NCI-H526 treated with DMSO at 0.1 percent for 48 hours (cell line): Measurements from ENCODE around the gene RAB33A.
"Not testable (repeated sequence)": the region's sequence is repeated elsewhere in the genome, so short reads cannot be mapped to it uniquely, and the experiment has no call there.

Experiments
- DNase-seq: peaks from one replicate; lab custom pipeline; 2025; lab: John Stamatoyannopoulos, UW

The RAB33A gene

DNA sequence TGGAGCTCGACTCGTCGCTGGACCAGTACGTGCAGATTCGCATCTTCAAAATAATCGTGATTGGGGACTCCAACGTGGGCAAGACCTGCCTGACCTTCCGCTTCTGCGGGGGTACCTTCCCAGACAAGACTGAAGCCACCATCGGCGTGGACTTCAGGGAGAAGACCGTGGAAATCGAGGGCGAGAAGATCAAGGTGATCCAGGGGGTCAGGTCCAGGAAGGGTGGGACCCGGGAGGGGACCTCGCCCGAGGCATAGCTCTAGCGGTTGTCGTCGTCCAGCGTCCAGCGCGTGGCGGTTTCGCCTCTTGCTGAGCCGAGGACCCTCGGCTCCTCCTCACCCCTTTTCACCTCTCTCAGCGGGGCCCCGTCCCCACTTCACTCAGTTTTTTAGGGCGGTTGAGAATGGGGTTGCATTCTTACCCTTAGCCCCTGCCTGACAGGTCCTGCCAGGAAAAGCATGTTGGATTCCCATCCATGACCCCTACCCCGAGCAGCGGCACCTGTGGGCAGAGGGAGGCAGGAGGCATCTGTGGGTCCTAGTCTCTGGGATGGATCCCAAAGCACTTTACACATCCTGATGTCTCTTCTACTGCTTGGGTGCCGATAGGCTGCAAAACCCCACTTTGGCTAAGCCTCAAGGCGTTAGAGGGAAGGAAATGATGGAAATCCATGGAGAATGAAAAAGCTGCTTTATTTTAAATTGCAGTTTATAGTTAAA is 524 bp downstream of the RAB33A start:
- peak; percentile 21 for DNase-seq

DNA sequence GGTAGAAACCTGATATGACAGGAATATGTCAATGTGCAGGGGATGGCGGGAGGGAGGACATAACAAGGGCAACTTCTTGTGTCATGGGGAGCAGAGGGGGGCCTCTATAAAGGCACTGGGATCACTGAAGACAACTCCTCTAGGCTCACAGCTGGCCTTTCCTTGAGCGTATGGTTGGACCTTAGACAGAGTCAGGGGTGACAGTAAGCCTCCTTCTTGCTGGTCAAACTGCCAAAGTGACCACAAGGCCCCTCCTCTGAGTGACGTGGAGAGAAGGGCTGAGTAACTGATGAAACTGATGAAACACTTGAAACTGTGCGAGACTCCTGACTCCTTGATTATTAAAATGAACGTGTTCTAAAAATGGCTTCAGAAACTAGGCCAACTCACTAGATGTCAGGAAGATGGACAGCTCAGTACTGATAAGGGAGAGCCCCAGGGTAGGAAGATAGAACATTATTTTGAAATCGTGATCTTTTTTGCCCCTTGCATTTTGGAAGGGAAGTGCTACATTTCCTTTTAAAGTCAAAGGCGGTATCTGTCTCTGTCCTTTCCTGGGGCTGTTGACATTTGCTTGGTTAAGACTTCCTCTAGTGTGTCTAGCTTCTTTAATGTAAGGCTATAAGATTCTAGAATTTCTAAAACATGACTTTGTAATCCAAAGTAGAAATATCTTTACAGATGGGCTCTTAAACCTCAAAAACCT is 1.6 kb downstream of the RAB33A start:
- DNase-seq = no peak

DNA sequence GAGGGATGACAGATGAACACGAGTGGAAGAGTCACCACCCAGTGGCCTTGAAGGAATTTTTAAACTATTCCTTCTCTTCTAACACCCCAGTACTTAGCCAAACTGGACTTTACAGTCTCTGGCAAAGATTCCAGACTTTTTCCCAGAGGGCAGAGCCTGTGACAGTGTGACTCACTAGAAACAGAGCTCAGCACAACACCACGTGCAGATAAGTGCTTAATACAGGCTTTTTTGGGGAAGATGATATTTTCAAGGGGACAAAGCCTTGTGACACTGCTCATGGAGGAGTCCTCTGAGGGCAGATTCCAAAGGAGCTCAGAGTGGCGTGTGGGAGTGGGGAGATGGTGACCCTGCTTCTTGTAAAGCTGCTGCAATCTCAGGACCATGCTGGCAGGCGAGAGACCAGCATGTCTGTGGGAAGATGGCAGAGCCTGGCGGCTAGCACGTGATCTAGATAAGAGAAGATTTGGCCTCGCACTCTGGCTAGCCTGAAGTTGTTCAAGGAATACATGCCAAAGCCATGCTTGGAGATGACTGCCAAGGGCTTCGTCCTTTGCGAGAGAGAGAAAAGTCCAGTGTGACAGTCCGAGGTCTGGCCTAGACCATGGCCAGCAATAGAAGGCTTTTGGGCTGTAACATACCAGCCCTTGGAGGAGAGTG is 2.4 kb downstream of the RAB33A start:
- DNase-seq = no peak

DNA sequence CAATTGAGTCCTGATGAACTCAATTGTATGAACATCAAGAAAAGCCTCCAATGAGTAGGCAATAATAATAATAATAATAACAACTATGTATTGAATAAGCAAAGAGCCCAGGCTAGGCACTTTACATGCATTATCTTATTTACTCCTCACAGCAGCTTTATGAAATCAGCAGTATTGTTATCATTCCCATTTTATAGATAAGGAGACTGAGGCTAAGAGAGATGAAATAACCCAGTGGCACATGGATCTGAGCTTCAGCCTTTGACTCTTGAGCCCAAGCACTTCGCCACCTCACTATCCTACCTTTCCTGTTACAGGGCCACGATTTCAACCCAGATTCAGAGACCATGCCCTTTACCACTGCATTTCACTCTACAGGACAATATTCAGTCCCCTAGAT is 3.2 kb downstream of the RAB33A start:
- no peak for DNase-seq

DNA sequence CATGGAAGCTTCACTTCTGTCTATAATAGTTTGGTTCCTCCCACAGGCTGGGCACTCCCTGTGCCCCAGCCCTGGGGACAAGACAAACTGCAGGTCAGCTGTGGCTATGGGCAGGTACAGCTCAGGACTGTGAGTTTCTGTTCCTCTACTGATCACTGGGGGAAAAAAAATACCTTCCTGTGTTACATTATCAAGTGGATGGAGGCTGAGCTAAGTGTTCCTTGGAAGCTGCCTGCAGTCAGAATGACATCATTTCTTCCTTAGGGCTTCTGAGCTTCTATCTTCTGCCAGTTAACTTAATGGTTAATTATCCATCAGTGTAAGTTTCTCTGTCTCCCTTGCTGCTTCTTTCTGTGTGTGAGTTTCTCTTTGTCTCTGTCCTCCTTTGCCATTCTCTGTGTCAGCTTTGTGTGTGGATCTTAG is 4.6 kb downstream of the RAB33A start:
- no peak for DNase-seq

DNA sequence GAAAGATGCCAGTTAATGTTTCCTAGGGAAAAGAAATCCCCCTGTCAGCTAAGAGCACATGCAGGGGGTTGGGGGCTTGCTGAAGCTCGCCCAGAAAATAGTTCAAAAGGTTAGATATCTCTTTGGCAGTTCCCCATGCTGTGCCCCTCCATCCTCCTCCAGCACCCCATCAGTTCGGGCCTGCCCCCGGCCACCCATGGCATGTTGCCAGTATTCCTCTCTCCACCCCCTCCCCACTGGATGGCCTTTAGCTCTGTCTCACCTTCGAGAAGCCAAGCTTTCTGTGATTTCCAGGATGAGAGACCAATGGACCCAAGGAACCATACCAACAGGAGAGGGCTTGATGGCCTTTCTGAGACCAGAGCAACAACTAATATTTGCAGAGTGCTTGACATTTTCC is 5.2 kb downstream of the RAB33A start:
- no peak for DNase-seq

DNA sequence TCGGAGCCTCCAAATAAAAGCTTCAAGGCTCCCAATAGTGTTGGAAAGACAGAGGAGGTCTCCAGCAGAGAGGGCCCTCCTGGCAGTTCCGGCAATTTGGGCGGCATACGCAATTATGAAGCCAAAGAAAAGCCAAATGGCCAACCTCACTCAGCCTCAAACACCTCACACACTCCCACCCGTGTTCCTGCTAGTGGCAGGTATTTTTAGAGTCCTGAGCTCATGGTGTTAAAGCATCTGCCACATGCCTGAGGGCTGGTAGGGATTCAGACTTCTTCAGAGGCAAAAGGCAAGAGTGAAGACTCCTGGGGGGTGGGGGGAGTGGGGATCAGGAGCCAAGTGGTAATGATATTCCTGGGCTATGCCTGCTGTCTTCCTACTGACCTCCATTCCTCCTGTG is 7.4 kb downstream of the RAB33A start:
- DNase-seq = no peak

DNA sequence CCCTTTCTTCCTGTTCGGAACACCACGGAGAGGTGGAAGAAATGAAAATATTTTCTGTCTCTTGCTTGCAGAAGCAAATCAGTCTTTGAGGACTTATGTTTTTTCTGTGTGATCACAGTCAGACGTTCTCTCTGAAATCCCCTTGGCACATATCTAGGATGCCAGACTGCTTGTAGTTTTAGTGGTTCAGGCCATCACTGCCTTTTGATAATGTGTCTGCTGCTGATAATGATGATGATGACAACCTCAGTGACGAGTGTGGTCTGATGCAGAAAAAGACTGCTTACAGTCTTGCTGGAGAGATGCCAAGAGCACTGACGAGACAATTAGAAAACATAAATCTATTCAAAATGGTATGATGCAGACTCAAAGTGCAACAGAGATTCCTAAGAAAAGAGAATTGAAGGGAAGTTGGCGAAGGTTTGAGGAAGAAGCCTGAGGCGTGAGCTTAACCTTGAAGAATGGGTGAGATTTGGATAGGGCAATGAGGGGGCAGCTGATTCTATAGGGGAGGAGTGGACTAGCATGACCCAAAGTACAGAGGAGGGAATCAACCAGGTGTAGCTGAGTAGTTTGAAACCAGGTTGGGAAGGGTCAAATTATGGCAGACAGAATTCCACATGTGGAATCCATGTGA is 7.9 kb downstream of the RAB33A start:
- DNase-seq = no peak

DNA sequence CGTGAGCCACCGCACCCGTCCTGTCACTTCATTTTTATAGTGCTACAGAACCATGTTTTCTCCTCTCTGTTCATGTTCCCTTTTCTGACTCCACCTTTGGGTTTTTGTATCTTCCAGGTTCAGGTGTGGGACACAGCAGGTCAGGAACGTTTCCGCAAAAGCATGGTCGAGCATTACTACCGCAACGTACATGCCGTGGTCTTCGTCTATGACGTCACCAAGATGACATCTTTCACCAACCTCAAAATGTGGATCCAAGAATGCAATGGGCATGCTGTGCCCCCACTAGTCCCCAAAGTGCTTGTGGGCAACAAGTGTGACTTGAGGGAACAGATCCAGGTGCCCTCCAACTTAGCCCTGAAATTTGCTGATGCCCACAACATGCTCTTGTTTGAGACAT is 12.4 kb downstream of the RAB33A start:
- no peak for DNase-seq

DNA sequence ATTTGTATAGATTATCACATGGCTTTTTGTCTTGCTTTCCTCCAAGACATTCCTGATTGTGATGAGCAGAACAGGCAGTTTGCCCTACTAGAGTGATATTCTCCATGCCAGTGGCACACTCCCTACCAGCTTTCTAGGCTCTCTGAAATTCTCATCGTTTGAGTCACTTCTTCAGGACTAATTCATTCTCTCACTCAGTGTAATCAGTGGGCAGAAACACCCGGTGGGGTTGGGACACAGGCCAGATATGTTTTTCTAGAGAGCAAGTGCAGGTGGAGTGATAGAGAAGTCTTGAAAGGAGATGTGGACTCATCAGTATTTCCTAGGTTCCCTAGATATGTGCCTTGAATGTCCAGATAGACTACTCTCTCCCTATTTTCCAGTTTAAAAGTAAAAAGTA is 13.1 kb downstream of the RAB33A start:
- no peak for DNase-seq

DNA sequence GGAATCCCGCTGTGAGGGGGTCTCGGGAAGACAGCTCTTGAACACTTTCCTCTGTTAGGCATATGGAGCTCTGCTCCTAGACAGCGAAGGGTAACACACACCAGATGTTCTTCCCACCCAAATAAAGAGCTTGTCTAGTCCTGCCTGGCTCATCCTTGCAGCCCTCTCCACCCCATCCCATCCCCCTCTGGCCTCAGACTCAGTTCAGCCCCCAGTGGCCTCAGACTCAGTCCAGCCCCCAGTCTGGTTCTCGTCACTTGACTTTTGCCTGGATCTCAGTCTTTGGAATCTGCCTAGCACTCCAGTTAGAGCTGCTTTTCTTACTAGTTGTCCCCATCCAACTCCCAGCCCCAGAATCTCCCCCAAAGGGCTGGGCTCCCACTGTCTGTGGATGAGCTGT is 14.9 kb downstream of the RAB33A start:
- DNase-seq = no peak

DNA sequence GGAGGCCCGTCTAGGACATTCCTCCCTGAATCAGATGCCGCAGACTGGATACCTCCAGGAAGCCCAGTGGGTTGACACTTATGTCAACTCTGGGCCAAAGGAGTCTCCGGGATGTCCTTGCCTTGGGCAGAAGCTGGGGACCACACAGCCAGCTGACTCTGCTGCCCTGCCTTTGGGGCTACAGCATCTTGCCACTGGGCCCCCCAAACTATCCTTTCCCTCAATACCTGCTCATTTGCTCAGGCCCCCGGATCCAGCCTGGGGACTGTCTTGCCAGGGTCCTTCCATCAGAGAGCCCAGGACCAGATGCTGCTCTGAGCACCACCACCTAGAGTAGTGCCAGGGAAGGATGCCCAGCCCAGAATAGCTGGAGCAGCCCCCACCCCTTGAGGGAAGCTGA is 19.0 kb downstream of the RAB33A start:
- DNase-seq = no peak

DNA sequence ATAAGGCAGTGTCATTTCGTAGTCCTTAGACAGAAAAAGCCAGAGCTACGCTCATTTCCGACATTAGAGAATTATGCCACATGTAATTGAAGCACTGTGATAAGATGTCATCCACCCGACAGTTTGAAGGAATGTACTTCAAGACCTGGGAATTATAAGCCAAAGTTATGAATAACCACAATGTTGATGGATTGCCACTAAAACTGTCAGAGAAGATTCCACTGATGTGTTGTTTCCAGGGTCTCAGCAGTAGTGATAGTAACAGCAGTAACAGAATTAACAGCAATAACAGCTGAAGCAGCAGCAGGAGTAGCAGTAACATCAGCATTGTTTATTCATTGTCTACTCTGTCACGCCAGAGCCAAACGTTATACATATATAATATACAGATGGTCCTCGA is 24.7 kb downstream of the RAB33A start:
- DNase-seq = no peak

DNA sequence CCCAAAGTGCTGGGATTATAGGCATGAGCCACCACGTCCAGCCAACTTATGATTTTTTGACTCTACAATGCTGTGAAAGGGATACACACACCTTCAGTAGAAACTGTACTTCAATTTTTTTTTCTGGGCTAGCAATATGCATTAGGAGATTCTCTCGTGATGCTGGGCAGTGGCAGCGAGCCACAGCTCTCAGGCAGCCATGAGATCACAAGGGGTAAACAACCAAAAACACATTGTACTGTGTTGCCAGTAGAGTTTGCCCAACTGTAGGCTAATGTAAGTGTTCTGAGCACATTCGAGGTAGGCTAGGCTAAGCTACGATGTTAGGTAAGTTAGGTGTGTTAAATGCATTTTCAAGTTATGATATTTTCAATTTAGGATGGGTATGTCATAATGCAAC is 25.7 kb downstream of the RAB33A start:
- DNase-seq = no peak

DNA sequence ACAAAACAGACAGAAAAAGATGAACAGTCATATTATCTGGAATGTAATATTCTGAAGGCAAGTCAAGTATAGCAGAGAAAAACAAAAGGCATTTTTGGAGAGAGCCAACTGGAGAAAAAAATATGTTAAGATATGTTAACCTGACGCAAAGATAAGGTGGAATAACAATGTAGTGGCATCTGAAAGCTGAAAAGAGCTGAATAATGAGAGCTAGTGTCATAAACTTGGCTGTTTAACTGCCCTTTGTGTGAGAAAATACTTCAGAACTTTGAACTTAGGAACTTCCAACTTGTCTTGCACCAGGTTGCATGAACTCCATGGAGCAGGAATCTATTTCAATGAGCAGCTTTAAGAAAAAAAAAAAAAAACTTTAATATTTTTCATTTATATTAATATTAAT is 32.9 kb downstream of the RAB33A start:
- no peak for DNase-seq

DNA sequence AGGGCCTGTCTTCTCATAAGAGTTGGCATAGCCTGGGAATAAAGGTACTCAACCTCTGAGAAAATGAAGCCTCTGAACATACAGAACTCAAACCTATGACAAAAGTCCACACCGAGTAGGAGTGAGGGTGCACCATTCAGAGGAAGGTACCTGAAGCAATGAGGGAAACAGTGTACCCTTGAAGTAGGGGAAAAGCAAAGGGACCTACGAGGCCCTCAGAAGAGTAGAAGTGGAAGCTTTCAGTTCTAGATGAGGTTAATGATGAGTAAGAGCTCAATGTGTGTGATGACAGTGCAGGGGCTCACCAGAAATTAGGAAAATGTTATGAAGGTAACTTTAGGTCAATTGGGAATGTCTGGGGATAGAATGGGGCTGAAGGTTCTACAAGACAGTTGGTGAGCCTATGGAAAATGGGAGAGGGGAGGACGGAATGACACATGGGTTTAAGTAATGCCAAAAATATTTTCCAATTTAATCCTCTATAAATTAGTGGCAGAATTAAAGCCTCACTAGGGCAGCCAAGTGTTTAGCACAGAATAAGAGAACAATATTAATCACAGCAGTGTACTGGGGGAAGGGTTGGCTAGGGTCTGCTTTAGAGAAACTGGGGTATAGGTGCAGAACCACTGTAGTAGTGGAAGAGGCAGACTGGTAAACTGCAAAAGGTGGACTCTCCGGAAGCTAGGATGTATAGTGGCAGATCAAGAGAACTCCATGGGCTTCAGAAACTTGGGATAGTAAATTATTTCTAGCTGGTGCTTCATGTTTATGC is 39.8 kb downstream of the RAB33A start:
- no peak for DNase-seq

DNA sequence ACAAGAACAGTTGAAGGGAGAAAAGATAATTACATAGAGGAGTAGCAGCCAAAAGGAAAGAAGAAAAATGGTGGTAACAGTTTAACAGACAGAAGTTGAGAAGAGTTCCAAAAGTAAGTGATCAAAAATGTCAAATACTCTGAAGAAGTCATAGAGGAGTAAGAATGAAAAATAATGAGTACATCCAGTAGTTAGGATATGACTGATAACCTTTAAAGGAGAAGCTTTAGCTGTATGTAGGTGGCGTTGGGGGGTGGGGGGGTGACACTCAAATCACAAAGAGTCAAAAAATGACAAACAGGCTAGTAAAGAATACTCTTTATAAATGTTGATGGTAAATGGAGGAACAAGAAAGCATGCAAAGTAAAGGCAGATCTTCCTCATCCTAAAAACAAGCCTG is 40.6 kb downstream of the RAB33A start:
- DNase-seq = no peak

DNA sequence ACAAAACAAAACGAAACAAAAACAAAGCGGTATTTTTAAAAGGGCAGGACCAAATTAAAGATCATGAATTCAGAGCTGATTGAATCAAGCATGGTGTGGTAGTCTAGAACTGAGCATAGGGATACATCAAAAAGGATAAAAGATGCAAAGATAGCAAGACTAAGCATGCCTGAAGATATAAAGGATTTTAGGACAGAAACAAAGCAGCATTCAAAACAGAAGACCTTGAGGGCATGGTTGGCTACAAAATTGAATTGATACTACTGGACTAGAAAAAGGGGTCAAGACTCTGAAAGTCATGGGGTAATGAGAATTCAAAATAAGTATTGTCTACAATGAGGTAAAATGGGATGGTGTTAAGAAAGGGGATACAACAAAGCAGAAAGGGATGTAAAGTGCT is 41.6 kb downstream of the RAB33A start:
- DNase-seq = no peak

DNA sequence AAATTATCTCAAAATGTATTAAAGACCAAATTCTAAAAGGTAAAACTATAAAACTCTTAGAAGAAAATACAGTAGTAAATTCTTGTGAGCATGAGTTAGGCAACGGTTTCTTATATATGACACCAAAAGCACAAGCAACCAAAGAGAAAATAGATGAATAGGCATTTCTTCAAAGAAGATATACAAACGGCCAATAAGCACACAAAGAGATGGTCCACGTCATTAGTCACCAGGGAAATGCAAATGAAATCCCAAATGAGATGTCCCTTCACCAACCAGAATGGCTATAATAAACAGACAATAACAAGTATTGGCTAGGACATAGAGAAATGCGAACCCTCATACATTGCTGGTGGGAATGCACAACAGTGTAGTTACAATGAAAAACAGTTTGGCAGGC is 44.6 kb downstream of the RAB33A start:
- peak; percentile 7 for DNase-seq

DNA sequence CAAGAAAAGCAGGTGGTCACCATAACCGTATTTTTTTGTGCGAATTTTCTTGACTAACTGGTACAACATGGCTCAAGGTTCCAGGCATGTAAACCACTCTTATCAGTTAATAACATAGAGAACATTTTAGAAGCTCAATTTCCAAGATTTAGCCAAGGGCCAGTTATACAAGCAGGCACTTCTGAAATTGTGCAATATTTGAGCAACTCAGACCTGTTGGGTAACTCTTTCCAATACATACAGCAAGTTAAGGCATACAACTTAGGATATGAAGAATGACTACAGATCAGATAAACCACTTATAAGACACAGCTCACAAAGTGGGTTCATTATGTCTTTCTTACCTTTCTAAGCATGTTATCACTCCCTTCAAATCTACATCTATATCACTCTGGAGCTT is 53.0 kb downstream of the RAB33A start:
- no peak for DNase-seq

DNA sequence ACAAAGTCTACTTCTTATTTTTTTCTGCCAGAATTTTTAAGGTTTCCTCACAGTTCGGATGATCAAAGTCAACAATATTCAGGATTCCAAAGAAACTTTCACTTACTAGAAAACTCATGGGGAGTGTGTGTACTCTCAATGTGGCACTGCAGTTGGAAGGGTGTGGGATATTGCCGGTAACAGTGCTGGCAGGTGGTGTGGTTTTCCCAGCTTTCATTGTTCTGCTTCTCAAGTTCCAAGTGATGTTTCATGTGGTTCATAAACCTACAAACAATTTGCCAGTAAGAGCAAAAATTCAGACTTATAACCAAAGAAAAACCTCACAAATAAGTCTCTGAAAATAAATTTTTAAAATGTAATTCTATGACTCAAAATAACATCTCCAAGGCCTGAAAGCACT is 57.1 kb downstream of the RAB33A start:
- DNase-seq = no peak

DNA sequence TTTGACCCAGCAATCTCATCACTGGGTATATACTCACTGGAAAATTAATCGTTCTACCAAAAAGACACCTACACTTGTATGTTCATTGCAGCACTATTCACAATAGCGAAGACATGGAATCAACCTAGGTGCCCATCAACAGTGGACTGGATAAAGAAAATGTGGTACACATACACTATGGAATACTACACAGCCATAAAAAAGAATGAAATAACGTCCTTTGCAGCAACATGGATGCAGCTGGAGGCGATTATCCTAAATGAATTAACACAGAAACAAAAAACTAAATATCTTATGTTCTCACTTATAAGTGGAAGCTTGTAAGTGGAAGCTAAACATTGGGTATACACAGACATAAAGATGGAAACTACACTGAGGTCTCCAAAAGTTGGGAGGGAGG is 59.4 kb downstream of the RAB33A start:
- not testable (repeated sequence) for DNase-seq
